NCI-H1105 treated with DMSO at 0.1 percent for 48 hours (cell line): ENCODE results near the gene BTBD19.
"Not testable (repeated sequence)": the region's sequence is repeated elsewhere in the genome, so short reads cannot be mapped to it uniquely, and the experiment has no call there.

ENCODE experiments used
- DNase-seq: peaks from one replicate; lab custom pipeline; 2025; lab: John Stamatoyannopoulos, UW

Gene BTBD19

GRCh38 chr1:44808063-44808937 lies at the start of gene BTBD19:
Gene BTBD19 (plus strand): TSS chr1:44808523. CDS start chr1:44808821, 298 bp downstream.
- no peak for DNase-seq

GRCh38 chr1:44759077-44759476 lies 49.2 kb upstream of the BTBD19 start:
- DNase-seq = no peak

DNA sequence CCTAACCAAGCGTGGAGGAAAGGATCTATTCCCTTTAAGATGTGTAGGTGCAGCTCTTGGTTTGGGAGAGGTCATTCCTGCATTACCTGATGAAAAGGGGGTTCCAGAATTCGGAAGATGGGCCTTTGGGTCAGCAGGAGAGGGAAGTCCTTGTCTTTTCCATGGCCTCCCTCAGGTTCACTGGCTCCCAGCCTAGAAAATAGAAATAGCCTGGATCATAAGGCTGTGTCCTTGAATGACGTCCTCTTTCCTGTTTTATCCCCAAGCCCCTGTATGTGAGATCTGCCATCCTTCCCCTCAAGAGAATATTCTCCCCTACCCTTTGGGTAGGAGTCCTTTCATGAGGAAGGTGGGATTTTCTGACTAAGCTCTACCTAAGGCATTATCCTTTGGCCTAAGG lies 47.4 kb upstream of the BTBD19 start:
- DNase-seq = no peak

- not testable (repeated sequence) for DNase-seq
Measured at GRCh38 chr1:44766421-44766820, 41.9 kb upstream of the BTBD19 start.

DNA sequence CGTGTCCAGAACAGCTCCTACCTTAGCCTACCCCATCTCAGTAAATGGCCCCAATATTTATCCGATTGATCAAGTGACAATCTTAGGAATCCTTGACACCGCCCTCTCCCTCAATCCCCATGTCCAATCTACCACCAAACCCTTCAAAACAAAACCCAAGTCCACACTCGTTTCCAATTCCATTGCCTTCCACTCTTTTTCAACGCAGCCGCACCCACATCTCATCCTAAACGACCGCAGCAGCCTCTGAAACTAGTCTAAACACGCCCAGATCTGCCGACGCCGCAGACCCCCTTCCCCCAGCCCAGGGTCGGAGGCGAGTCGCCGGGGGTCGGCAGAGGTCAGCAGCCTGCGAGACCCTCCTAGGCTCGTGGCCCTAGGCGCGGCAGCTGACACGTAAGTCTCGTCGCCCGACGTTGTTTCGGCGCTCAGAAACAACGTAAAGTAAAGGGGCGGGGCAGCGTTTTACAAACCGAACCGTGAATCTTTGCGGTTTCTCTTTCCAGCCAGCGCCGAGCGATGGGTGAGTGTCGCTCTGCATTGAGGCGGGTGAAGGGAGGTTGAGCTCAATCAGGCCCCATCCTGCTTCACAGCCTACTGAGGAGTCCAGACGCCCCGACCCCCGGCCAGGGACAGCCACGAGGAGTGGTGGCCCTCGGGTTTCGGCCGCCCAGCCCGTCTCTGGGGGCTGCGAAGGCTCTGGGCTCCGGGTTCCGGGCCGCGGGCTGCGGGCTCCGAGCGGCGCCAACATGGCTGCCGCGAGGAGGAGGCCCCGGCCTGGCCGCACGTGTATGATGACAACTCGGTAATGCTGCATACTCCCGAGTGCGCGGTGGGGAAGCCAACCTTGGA lies 33.0 kb upstream of the BTBD19 start, which contains the start of gene RPS8:
TSS of gene RPS8 (plus strand) at position 463 of the 852 bp plus-strand sequence. CDS start at position 520, 57 bp downstream.
- DNase-seq = peak; percentile 93

DNA sequence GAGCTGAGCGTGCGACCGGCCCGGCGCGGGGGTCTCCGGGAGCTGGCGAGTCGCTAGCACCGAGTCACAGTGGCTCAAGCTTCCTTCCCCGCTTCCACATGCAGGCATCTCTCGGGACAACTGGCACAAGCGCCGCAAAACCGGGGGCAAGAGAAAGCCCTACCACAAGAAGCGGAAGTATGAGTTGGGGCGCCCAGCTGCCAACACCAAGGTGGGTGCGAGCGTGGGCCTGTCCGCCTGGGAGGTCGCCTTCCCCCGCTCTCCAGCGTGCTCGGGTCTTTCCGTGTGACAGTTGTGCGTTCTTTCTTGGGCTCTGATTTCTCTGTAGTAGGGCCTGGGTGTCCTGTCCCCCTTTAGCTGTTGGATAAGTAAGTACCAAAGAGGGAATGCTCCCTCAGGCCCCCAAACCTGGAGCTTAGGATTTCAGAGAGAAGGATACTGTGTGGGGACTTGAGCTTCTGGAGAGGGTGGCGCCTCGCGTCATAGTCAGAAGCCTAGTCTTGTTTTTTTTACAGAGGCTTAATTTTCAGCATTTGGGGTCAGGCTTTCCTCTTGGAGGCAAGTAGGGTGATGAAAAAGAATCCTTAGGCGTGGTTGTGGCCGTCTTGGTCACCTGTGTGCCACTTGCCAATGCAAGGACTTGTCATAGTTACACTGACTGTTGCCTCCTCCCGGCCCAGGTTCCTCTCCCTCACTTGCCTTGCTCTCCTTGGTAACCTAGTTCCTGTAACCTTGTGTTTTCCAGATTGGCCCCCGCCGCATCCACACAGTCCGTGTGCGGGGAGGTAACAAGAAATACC lies 32.2 kb upstream of the BTBD19 start:
- no peak for DNase-seq

GRCh38 chr1:44776730-44777068 lies 31.6 kb upstream of the BTBD19 start:
- no peak for DNase-seq

- no peak for DNase-seq
Measured at GRCh38 chr1:44777547-44777946, 30.8 kb upstream of the BTBD19 start.

DNA sequence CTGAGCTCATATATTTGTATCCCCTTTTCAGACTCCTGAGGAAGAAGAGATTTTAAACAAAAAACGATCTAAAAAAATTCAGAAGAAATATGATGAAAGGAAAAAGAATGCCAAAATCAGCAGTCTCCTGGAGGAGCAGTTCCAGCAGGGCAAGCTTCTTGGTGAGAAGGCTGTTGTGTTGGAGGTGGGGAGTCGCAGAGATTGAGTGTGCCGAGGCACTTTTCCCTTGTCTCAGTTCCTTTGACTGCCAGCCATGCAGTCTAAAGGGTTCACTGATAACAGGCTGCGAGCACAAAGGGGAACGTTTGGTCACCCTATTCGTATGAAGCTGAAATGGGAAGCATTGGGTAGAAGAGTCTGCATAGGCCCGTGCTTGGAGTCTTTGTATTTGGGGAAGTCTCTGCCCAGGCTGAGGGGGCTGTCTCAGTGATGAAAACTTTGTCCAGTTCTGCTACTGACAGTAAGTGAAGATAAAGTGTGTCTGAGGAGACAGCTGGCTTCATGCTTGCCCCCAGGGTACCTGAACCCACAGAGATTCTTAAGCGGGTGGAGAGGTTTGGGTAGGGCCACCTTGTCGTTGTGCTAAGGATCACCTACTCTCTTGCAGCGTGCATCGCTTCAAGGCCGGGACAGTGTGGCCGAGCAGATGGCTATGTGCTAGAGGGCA lies 30.2 kb upstream of the BTBD19 start:
- no peak for DNase-seq

DNA sequence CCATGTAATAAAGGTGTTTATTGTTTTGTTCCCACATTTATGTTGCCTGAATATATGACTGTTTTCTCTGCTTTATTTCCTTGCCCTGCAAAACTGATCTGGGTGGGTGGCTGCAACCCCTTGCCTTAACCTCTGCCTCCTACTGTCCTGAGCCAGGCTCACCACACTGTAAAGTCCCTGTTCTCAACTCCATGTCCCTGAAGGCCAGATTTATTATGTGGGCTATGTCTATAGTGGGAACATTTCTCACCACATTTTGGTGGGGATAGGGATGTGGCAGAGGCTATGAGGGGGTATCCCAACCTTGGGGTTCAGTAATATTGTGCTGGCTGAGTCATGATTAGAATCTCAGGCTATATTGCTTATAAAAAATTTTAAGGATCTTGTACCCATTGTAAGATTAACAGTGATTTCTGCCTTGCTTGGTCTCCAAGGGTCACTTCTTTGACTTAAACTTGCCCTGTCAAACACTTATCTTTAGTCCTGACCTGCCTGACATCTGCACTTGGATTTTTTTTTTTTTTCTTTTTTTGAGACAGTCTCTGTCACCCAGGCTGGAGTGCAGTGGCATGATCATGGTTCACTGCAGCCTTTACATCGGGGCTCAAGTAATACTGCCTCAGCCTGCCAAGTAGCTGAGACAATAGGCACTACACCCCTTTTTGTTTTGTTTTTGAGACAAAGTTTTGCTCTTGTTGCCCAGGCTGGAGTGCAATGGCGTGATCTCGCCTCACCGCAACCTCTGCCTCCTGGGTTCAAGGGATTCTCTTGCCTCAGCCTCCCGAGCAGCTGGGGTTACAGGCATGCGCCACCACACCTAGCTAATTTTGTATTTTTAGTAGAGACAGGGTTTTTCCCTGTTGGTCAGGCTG lies 29.4 kb upstream of the BTBD19 start:
- no peak for DNase-seq

GRCh38 chr1:44780583-44781121 lies 27.7 kb upstream of the BTBD19 start:
- no peak for DNase-seq

GRCh38 chr1:44783697-44784093 lies 24.6 kb upstream of the BTBD19 start:
- DNase-seq = no peak

DNA sequence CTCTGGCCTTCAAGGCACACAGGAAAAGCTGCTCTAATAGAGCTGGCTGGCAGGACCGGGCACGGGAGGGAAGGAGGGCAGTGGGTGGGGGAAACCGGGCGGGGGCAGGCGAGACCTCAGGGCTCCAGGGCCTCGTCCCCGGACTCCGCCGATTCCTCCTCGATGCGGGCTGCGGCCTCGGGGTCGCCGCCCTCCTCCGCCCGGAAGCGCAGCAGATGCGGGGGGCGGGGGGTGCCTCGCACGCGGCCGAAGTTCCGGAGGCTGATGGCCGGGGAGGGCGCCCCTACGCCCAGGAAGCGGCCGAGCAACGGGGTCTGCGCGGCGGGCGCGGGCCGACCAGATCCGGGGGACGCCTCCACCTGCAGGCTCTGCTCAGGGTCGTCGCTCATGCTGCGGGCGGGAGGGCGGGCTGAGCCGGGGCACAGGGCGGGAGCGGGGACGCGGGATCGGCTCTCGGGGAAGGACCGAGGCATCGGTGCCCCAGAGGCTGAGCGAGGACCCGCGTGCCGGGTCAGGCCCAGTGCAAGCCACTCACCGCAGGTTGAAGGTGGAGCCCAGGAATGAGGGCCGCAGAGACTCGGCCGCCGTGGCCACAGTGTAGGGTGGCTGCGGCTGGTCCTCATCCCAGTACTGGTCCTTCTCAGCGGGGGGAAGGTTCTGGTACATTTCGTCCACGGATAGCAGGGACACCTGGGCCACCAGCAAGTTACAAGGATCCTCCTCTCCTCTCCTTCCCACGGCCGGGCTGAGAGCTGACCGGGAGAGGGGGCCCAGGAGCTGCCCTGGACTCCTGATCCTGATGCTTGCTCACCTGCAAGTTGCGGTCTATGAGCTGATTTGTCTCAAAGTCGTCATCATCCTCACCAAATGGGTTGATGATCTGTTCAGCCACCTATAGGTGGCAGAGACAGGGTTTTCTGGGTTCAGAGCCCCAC lies 24.0 kb upstream of the BTBD19 start:
- DNase-seq = no peak

DNA sequence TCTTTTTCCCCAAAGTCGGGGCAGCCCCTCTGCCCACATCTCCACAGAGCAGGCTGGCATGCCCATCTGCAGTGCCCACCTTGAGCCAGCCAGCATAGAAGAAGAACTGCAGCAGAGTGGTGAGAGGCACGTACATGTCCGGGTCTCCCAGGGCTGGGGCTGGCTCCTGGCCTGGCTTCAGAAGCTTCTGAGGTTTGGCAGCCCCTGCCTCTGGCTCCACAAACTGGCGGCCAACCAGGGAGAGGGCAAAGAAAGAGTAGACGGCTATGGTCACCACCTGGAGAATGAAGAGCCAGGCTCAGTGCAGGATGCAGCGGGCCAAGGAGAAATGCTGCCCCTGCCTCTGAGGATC lies 23.3 kb upstream of the BTBD19 start:
- DNase-seq = no peak

DNA sequence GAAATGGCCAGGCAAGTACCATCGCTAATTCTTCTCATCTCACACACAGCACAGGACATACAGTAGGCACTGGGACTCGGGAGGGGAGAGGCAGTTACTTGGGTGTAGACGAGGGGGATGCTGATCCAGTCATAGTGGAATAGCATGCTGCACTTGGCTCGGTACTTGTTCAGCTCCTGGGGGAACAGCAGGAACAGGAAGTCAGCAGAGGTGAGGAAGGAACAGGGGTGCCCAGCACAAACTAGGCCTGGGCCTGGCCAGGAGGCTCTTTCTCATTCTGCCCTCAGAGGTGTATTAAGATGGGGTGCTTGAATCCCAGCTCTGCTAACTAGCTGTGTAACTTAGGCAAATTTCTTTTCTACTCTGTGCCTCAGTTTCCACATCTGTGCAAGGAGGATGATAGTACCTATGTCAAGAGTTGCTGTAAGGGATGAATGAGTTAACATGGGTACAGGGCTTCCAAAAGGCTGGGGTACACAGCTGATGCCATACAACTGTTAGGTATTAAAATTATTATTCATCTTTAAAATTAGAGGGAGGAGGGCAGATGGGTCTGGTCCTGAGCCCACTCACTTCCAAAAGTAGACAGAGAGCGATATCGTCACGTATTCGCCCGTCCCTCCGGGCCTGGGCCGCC lies 22.7 kb upstream of the BTBD19 start:
- no peak for DNase-seq

- DNase-seq = no peak
Measured at GRCh38 chr1:44786138-44786840, 22.0 kb upstream of the BTBD19 start.

DNA sequence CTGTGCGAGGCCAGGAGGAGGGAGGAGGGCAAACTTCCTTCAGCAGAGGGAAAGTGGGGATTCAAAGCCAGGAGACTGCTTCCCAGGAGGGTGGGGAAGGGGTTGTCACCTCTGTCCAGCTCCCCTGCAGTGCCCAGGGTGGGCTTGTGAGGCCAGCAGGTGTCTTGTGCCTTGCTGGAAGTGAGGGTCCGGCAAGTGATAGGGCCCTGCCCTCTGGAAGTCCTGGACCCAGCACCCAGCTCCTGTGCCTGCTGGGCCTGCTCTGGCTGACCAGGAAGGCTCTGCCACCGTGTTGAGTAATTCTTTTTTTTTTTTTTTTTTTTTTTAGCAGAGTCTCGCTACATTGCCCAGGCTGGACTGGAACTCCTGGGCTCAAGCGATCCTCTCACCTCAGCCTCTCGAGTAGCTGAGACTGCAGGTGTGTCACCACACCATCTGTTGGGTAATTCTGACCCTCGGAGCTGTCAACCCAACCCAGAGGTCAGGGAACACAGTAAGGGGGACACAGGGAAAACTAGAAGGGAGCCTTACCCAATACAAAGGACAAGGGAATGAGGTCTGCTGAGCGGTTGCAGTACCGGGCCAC lies 21.4 kb upstream of the BTBD19 start:
- no peak for DNase-seq

GRCh38 chr1:44787506-44787905 lies 20.8 kb upstream of the BTBD19 start:
- no peak for DNase-seq
